T-helper 17 cell (primary cell): Measurements from ENCODE around the gene ZNF860. TPM values are rescaled to one million over a fixed set of nuclear protein-coding genes. Genes with fewer than 3 reads are reported as not detected.

Experiments
- ATAC-seq: fragments of 150-1000 bp; cut with Tn5 transposase; 2 replicates; pipeline ENCODE4 v1.10.0; 2021; ENCODE audit warnings: mild to moderate bottlenecking, moderate library complexity
- DNase-seq, 3 donors: peaks; one replicate each; pipeline versions ENCODE4 v3.0.0 to v3.0.0-alpha.2; 2020 to 2021
- H3K9me3 ChIP-seq: one replicate; pipeline ENCODE4 v1.7.0; 2013; ENCODE audit warnings: low read length, mild to moderate bottlenecking; ENCODE audit not compliant: control insufficient read depth, poor library complexity, severe bottlenecking
- H3K27ac Mint-ChIP-seq: one replicate; pipeline ENCODE4 v1.8.0; 2022; ENCODE audit warnings: mild to moderate bottlenecking, moderate library complexity, mixed read lengths
- H3K27me3 Mint-ChIP-seq: one replicate; pipeline ENCODE4 v1.8.0; 2022; ENCODE audit warnings: mixed read lengths
- H3K36me3 Mint-ChIP-seq: one replicate; pipeline ENCODE4 v1.8.0; 2022; ENCODE audit warnings: low read depth, mixed read lengths
- H3K4me1 Mint-ChIP-seq: one replicate; pipeline ENCODE4 v1.8.0; 2022; ENCODE audit warnings: mild to moderate bottlenecking, mixed read lengths
- H3K4me3 Mint-ChIP-seq: one replicate; pipeline ENCODE4 v1.8.0; 2022; ENCODE audit warnings: mild to moderate bottlenecking, moderate library complexity, mixed read lengths
- total RNA-seq, 4 donors: library from RNA in 2 of 4; stranded (reverse) in 2 of 4; gene quantifications; one replicate each; pipeline ENCODE4 v1.2.3 and lab custom pipeline; 2022 to 2026

ZNF860 gene
- total RNA-seq, 2 donors from 2014 or later, result 0.25 TPM; not detected in 1

GRCh38 chr3:31968927-31969418, 12.6 kb upstream of the ZNF860 start:
- peaks cover 39% of the 10 kb centered on the region for H3K27me3 Mint-ChIP-seq
- no peaks in the 10 kb centered on the region for H3K36me3 Mint-ChIP-seq
- ATAC-seq (no peak), DNase-seq (no peak)
- H3K4me3 Mint-ChIP-seq, result no peak overlapping the region
- peaks cover 6% of the 10 kb centered on the region for H3K4me1 Mint-ChIP-seq
- H3K27ac Mint-ChIP-seq, result no peak overlapping the region
- no peaks in the 10 kb centered on the region for H3K9me3 ChIP-seq

- Mint-ChIP-seq H3K27me3 (peaks cover 61% of the 10 kb centered on the region), H3K4me1 (peaks cover 3% of the 10 kb centered on the region), H3K36me3 (peaks cover 2% of the 10 kb centered on the region), H3K27ac (no peak overlapping the region), H3K4me3 (no peak overlapping the region)
- no peaks in the 10 kb centered on the region for H3K9me3 ChIP-seq
- DNase-seq (no peak), ATAC-seq (no peak)
These were observed 9.9 kb upstream of the ZNF860 start for GRCh38 chr3:31971607-31972006.

- no peak for DNase-seq
- Mint-ChIP-seq H3K4me1 (peaks cover 1% of the 10 kb centered on the region), H3K27me3 (peaks cover 74% of the 10 kb centered on the region), H3K36me3 (peaks cover 4% of the 10 kb centered on the region), H3K27ac (no peak overlapping the region), H3K4me3 (no peak overlapping the region)
- no peak for ATAC-seq
- no peaks in the 10 kb centered on the region for H3K9me3 ChIP-seq
These were observed 8.5 kb upstream of the ZNF860 start for GRCh38 chr3:31973081-31973480.

- H3K9me3 ChIP-seq, result no peaks in the 10 kb centered on the region
- peaks cover 4% of the 10 kb centered on the region for H3K36me3 Mint-ChIP-seq
- no peak overlapping the region for H3K27ac Mint-ChIP-seq
- H3K4me3 Mint-ChIP-seq, result no peak overlapping the region
- no peaks in the 10 kb centered on the region for H3K4me1 Mint-ChIP-seq
- H3K27me3 Mint-ChIP-seq, result peaks cover 78% of the 10 kb centered on the region
- DNase-seq (no peak), ATAC-seq (no peak)
These were observed 7.7 kb upstream of the ZNF860 start for GRCh38 chr3:31973837-31974236.

GRCh38 chr3:31974471-31974870, 7.1 kb upstream of the ZNF860 start:
- ATAC-seq (no peak), DNase-seq (no peak)
- Mint-ChIP-seq H3K4me3 (no peak overlapping the region), H3K4me1 (no peaks in the 10 kb centered on the region), H3K27me3 (peaks cover 79% of the 10 kb centered on the region), H3K27ac (no peak overlapping the region), H3K36me3 (peaks cover 4% of the 10 kb centered on the region)
- H3K9me3 ChIP-seq, result no peaks in the 10 kb centered on the region

- H3K27ac Mint-ChIP-seq, result no peak overlapping the region
- H3K27me3 Mint-ChIP-seq, result peaks cover 84% of the 10 kb centered on the region
These were observed 6.6 kb upstream of the ZNF860 start for GRCh38 chr3:31974964-31975363.

GRCh38 chr3:31976302-31976701, 5.2 kb upstream of the ZNF860 start:
- peaks cover 5% of the 10 kb centered on the region for H3K4me1 Mint-ChIP-seq
- ATAC-seq (no peak), DNase-seq (no peak)
- no peak overlapping the region for H3K4me3 Mint-ChIP-seq
- peaks cover 82% of the 10 kb centered on the region for H3K27me3 Mint-ChIP-seq
- no peaks in the 10 kb centered on the region for H3K9me3 ChIP-seq
- peaks cover 8% of the 10 kb centered on the region for H3K36me3 Mint-ChIP-seq
- no peak overlapping the region for H3K27ac Mint-ChIP-seq

More at GRCh38 chr3:31974964-31975363, 6.6 kb upstream of the ZNF860 start:
- no peak for DNase-seq
- ATAC-seq, result no peak
- no peak overlapping the region for H3K4me3 Mint-ChIP-seq
- H3K36me3 Mint-ChIP-seq, result peaks cover 4% of the 10 kb centered on the region
- no peaks in the 10 kb centered on the region for H3K9me3 ChIP-seq
- H3K4me1 Mint-ChIP-seq, result no peaks in the 10 kb centered on the region

- H3K36me3 Mint-ChIP-seq, result peaks cover 8% of the 10 kb centered on the region
- ATAC-seq, result no peak
- no peaks in the 10 kb centered on the region for H3K9me3 ChIP-seq
- H3K27ac Mint-ChIP-seq, result no peak overlapping the region
- H3K4me1 Mint-ChIP-seq, result peaks cover 8% of the 10 kb centered on the region
- peaks cover 88% of the 10 kb centered on the region for H3K27me3 Mint-ChIP-seq
- no peak for DNase-seq
- H3K4me3 Mint-ChIP-seq, result no peak overlapping the region
These were observed 3.8 kb upstream of the ZNF860 start for GRCh38 chr3:31977736-31978135.

GRCh38 chr3:31978553-31978952, 3.0 kb upstream of the ZNF860 start:
- H3K27ac Mint-ChIP-seq, result no peak overlapping the region

GRCh38 chr3:31979001-31979697, 2.4 kb upstream of the ZNF860 start:
- Mint-ChIP-seq H3K27me3 (peaks cover 83% of the 10 kb centered on the region), H3K4me3 (peak overlapping the region; percentile 60), H3K27ac (no peak overlapping the region), H3K36me3 (peaks cover 8% of the 10 kb centered on the region), H3K4me1 (peaks cover 8% of the 10 kb centered on the region)
- ATAC-seq (no peak), DNase-seq (no peak)
- H3K9me3 ChIP-seq, result no peaks in the 10 kb centered on the region

More at GRCh38 chr3:31978553-31978952, 3.0 kb upstream of the ZNF860 start:
- no peaks in the 10 kb centered on the region for H3K9me3 ChIP-seq
- Mint-ChIP-seq H3K4me1 (peaks cover 8% of the 10 kb centered on the region), H3K27me3 (peaks cover 89% of the 10 kb centered on the region), H3K4me3 (no peak overlapping the region), H3K36me3 (peaks cover 8% of the 10 kb centered on the region)
- ATAC-seq (no peak), DNase-seq (no peak)

GRCh38 chr3:31980530-31981205, 882 bp upstream of the ZNF860 start:
- Mint-ChIP-seq H3K4me1 (peaks cover 8% of the 10 kb centered on the region), H3K27me3 (peaks cover 68% of the 10 kb centered on the region), H3K36me3 (peaks cover 6% of the 10 kb centered on the region), H3K4me3 (peak overlapping the region; percentile 94), H3K27ac (no peak overlapping the region)
- H3K9me3 ChIP-seq, result no peaks in the 10 kb centered on the region
- DNase-seq (peak in 2 of 3 donors; percentile 13 to 16), ATAC-seq (peak; percentile 77)

GRCh38 chr3:31984321-31984720, 2.8 kb downstream of the ZNF860 start:
- no peak for DNase-seq
- no peak overlapping the region for H3K4me3 Mint-ChIP-seq
- H3K27ac Mint-ChIP-seq, result no peak overlapping the region
- H3K27me3 Mint-ChIP-seq, result peaks cover 33% of the 10 kb centered on the region
- no peak for ATAC-seq
- H3K9me3 ChIP-seq, result no peaks in the 10 kb centered on the region
- peaks cover 3% of the 10 kb centered on the region for H3K36me3 Mint-ChIP-seq
- H3K4me1 Mint-ChIP-seq, result peaks cover 8% of the 10 kb centered on the region

- Mint-ChIP-seq H3K36me3 (no peaks in the 10 kb centered on the region), H3K27me3 (peaks cover 22% of the 10 kb centered on the region), H3K4me1 (peaks cover 3% of the 10 kb centered on the region), H3K4me3 (no peak overlapping the region), H3K27ac (no peak overlapping the region)
- ATAC-seq (no peak), DNase-seq (no peak)
- H3K9me3 ChIP-seq, result no peaks in the 10 kb centered on the region
These were observed 4.3 kb downstream of the ZNF860 start for GRCh38 chr3:31985831-31986230.
